GM20000 (cell line): ENCODE results near the gene FAM193A.
A peak's percentile ranks its signal among the peaks of the same experiment; 100 is the strongest.

Experiments
- DNase-seq: peaks from one replicate; pipeline ENCODE4 v3.0.0; 2012; ENCODE audit warnings: low spot score
- TF ChIP-seq, protein P1 (sequence below): IDR thresholded peaks from 2 replicates; pipeline ENCODE4 v1.5.1; 2012; ENCODE audit warnings: mild to moderate bottlenecking, control low read depth; ENCODE audit errors: extremely low read depth, missing control alignments

The FAM193A gene

GRCh38 chr4:2688697-2689096, 152.2 kb downstream of the FAM193A start:
- DNase-seq = no peak
- TF ChIP-seq, protein P1, sequence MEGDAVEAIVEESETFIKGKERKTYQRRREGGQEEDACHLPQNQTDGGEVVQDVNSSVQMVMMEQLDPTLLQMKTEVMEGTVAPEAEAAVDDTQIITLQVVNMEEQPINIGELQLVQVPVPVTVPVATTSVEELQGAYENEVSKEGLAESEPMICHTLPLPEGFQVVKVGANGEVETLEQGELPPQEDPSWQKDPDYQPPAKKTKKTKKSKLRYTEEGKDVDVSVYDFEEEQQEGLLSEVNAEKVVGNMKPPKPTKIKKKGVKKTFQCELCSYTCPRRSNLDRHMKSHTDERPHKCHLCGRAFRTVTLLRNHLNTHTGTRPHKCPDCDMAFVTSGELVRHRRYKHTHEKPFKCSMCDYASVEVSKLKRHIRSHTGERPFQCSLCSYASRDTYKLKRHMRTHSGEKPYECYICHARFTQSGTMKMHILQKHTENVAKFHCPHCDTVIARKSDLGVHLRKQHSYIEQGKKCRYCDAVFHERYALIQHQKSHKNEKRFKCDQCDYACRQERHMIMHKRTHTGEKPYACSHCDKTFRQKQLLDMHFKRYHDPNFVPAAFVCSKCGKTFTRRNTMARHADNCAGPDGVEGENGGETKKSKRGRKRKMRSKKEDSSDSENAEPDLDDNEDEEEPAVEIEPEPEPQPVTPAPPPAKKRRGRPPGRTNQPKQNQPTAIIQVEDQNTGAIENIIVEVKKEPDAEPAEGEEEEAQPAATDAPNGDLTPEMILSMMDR = no peak

DNA sequence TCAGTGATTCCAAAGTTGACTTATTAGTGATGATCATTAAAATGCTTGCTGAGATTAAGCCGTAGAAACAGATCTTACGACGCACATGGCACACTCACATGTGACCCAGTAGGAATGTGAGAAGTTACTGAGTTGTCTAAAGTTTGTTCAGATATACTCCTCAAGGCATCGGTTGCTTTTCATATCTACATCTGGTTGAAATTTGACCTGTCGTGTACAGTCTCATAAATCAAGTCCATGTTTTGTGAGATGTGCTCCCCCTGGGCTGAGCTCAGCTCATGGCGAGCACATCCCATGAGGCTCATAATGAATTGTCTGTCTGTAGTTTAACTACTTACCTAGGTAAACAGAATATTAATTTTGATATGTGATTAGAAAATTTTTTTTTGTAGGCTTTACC, 152.7 kb downstream of the FAM193A start:
- TF ChIP-seq, protein P1 = no peak

DNA sequence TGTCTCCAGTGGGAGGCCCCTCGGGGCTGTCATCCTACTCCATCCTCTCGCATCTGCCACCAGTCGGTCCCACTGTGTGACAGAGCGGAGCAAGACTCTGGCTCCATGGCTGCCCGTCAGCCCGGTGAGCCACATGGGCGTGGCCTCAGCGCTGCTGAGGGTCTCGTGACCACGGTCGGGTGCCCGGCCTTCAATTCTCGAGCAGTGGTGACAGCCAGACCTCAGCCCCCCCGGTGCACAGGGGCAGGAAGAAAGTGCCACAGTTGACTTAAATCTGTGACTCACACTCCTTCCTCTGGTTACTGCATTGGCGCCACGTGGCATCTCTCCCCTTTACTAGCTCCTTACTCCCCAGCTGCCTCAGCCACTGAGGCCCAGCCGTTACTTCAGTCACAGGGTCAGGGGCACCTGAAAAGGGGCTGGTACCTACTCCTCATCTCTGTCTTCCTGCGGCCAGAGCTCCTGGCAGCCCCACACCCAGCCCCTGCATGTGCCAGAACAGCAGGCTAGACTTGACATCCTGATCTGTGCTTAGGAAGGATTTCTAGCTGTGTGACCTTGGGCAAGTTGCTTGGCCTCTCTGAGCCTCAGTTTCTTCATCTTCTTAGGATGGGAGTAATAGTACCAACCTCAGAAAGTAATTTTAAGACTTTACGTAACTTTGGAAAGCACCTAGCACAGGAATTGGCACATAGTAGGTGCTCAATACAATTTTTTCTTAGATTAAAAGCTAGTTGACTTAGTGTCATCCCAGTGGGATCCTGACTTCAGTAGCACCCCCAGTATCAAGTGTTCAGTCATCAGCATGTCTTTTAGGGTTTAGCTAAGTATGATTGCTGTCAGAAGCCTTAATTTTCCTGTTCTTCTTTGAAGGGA, 153.6 kb downstream of the FAM193A start:
- DNase-seq = peak; percentile 34
- TF ChIP-seq, protein P1 = no peak

More for the DNA sequence above, 152.7 kb downstream of the FAM193A start:
- no peak for DNase-seq

- TF ChIP-seq, protein P1 = no peak
- no peak for DNase-seq
These were observed 154.9 kb downstream of the FAM193A start for GRCh38 chr4:2691313-2691712.

DNA sequence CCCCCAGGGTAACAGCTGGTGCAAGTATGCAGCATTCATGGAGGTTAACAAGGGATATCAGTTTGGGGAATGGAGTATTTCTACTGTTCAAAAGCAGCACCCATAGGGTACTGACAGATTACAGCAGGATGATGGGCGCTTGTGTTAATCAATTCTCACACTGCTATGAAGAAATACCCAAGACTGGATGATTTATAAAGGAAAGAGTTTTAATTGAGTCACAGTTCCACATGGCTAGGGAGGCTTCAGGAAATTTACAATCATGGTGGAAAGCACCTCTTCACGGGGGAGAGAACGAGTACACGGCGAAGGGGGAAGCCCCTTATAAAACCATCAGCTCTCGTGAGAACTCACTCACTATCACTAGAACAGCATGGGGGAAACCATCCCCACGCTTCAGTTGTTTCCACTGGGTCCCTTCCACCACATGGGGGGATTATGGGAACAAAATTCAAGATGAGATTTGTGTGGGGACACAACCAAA, 155.5 kb downstream of the FAM193A start:
- peak; percentile 40 for DNase-seq
- TF ChIP-seq, protein P1 = no peak

DNA sequence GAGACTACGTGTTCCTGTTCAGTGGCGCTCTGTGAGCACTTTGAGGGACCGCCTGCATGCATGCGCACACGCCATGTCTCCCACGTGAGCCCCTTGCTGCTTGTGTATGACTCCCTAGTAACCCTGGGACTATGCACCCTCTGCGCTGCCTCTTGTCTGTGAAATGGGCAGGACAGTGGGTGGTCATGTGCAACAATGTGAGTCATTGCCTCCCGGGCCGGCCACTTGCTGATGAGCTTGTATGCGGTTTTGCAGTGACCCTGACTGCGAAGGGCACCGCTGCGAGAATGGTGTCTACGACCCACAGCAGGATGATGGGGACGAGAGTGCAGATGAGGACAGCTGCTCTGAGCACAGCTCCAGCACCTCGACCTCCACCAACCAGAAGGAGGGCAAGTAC, 158.2 kb downstream of the FAM193A start:
- TF ChIP-seq, protein P1 = no peak
- DNase-seq = no peak

DNA sequence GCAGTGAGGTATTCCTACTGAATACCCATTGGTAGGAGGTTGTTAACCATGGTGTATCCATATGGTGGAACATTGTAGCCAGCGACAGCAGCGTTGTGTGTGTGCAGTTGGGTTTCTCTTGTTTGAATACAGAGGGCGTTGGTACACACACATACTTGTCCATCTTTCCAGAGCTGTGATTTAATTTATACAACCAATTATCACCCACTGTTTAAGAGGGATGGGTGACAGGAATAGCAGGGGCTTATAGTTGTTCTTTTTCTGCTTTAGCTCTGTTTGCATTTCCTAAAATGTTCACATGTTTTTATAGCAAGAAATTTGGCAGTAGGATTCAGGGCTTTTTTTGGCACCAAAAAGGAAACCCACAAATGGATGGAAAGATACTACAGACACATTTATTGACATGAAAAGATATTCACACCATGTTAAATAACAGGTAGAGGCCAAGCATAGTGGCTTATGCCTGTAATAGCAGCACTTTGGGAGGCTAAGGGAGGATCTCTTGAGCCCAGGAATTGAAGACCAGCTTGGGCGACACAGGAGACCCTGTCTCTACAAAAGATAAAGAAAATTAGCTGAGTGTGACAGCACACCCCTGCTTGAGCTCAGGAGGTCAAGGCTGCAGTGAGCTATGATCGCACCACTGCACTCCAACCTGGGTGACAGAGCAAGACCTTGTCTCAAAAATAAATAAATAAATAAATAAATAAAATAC, 159.1 kb downstream of the FAM193A start:
- no peak for DNase-seq
- TF ChIP-seq, protein P1 = no peak
